ENCODE data around the gene GSG1L. TPM values are rescaled to one million over a fixed set of nuclear protein-coding genes. Genes with fewer than 3 reads are reported as not detected.

The GSG1L gene
- total RNA-seq, 2 experiments from 2014 or later = not detected

DNA sequence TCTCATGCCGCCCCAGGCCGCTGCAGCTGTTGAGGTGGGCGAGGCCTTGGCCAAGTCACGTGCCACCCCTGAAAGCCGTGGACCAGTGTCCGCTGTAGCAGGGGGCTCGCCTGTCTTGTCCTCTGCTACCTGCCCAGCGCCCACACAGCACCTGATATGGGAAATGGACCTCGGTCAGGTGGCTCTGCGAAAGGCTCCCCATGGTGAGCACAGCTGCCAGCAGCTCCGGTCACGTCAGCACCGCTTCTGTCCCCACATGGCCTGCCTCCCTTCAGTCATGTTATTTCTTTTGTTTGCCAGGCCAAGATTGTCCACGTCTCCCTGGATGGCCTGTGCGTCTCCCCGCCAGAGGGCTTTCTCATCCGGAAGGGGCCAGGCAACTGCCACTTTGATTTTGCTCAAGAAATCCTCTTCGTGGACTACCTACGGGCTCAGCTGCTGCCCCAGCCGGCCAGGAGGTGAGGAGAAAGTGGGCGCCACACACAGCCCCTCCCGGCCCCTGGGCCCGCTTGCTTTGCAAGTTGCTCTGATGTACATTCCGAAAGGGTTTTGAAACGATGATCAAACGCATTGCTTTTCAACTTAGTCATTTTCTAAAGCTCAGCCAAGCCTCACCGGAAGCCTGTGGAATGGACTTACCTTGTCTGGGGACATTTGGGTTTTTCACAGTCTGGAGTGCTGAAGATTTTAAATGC lies 293.8 kb downstream of the GSG1L start:
- no peak for ATAC-seq
- H3K4me3 Mint-ChIP-seq = no peak overlapping the region
- H3K9me3 Mint-ChIP-seq = no peaks in the 10 kb centered on the region
- peaks cover 4% of the 10 kb centered on the region for H3K36me3 Mint-ChIP-seq (ENCODE audit: low read depth)
- H3K4me1 Mint-ChIP-seq (ENCODE audit: low read depth) = no peaks in the 10 kb centered on the region
- intact Hi-C loops (cut with micrococcal nuclease) = no loop called here
- no peaks in the 10 kb centered on the region for H3K27me3 Mint-ChIP-seq
- ChIA-PET CTCF (no interaction called here), POLR2A (no interaction called here)
- DNase-seq = no peak
- no peak overlapping the region for H3K27ac Mint-ChIP-seq
- TF ChIP-seq, protein P1, sequence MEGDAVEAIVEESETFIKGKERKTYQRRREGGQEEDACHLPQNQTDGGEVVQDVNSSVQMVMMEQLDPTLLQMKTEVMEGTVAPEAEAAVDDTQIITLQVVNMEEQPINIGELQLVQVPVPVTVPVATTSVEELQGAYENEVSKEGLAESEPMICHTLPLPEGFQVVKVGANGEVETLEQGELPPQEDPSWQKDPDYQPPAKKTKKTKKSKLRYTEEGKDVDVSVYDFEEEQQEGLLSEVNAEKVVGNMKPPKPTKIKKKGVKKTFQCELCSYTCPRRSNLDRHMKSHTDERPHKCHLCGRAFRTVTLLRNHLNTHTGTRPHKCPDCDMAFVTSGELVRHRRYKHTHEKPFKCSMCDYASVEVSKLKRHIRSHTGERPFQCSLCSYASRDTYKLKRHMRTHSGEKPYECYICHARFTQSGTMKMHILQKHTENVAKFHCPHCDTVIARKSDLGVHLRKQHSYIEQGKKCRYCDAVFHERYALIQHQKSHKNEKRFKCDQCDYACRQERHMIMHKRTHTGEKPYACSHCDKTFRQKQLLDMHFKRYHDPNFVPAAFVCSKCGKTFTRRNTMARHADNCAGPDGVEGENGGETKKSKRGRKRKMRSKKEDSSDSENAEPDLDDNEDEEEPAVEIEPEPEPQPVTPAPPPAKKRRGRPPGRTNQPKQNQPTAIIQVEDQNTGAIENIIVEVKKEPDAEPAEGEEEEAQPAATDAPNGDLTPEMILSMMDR (IDR thresholded peaks at IDR 0.05) = no peak

DNA sequence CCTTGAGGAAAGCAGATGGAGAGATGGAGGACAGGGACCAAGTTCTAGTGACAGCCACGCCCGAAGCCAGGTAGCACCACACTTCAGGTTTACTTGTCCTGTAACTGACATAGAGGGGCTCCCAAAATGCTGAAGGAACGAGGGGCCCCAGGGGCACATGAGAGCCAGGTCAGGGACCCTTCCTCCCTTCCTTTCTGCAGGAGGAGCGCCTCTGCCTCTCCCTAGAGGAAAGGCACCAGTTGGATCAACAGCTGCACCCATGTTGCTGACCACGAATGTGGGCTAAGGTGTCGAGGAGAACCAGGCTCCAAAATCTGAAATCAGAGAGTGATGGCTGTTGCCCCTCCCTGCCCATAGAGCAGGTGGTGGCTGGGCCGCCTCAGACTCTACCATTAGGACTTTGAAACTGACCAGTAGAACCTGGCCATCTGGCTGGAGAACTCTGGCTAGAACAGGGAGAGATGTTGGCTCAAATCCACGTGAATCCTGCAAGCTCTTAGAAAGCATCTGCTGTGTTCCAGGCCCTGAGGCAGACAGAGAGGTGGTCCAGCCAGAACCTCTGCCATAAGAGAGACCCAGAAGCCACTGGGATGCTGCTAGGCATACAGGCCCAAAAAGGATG lies 294.8 kb downstream of the GSG1L start:
- TF ChIP-seq, protein P1 (IDR thresholded peaks at IDR 0.05) = no peak
- H3K36me3 Mint-ChIP-seq (ENCODE audit: low read depth) = peaks cover 6% of the 10 kb centered on the region
- no peak overlapping the region for H3K27ac Mint-ChIP-seq
- DNase-seq (no peak), ATAC-seq (no peak)
- H3K27me3 Mint-ChIP-seq = no peaks in the 10 kb centered on the region
- ChIA-PET POLR2A (no interaction called here), CTCF (no interaction called here)
- H3K4me3 Mint-ChIP-seq = no peak overlapping the region
- no peaks in the 10 kb centered on the region for H3K9me3 Mint-ChIP-seq
- intact Hi-C loops (cut with micrococcal nuclease) = no loop called here
- H3K4me1 Mint-ChIP-seq (ENCODE audit: low read depth) = no peaks in the 10 kb centered on the region

DNA sequence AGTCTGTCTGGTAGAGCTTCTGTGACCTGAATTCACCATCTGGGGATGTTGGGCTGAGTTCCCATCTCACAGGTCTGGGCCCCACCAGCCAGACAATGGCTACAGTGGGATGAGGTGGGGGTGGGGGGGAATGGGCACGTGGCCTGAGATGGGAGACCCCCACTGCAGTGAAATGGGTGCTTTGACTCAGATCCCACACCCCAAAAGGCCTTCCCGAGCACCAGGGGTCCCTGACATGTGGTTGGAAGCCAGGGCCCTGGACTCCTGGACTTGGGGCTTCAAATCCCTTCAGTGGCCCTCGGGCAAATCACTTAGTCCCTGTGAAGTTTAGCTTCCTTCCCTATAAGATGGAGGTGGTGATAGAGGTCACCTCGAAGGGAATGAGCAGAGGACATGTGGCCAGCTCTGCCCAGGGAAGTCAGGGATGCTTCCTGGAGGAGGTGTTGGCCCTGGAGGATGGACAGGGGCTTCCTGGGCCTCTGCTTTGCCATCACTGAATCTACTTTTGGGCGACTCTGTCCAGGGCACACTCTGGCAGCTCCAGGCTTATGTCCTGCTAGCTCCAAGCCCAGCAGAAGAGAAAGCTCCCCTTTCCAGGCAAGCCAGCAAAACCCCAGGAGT lies 295.4 kb downstream of the GSG1L start:
- intact Hi-C loops (cut with micrococcal nuclease) = no loop called here
- H3K4me3 Mint-ChIP-seq = no peak overlapping the region
- H3K27me3 Mint-ChIP-seq = no peaks in the 10 kb centered on the region
- no peaks in the 10 kb centered on the region for H3K9me3 Mint-ChIP-seq
- POLR2A ChIA-PET = no interaction called here
- CTCF ChIA-PET = interaction anchor here (1.3 kb wide), 1 partner anchor 12 kb away, joined by 3 read pairs; no protein-coding TSS in a partner anchor
- no peaks in the 10 kb centered on the region for H3K4me1 Mint-ChIP-seq (ENCODE audit: low read depth)
- peaks cover 7% of the 10 kb centered on the region for H3K36me3 Mint-ChIP-seq (ENCODE audit: low read depth)
- H3K27ac Mint-ChIP-seq = no peak overlapping the region
- TF ChIP-seq, protein P1 (IDR thresholded peaks at IDR 0.05) = no peak
- no peak for DNase-seq
- no peak for ATAC-seq

DNA sequence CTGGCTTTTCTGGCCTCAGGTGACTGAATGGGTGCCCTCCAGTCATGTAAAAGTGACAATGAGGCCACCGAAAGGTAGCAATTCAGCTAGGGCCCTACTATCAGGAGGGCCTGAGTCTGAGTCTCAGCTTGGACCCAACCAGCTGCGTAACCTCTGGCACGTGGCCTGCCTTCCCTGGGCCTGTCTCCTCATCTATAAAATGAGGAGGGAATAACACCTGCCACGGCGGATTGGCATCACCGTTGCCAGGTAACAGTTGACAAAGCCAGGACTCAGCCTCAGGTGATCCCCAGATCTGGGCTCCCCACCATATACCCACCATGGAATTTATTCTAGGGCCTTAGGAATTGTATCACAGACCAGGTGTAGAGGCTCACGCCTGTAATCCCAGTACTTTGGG lies 296.4 kb downstream of the GSG1L start:
- Mint-ChIP-seq H3K27ac (no peak overlapping the region), H3K36me3 (ENCODE audit: low read depth) (peaks cover 9% of the 10 kb centered on the region), H3K4me1 (ENCODE audit: low read depth) (no peaks in the 10 kb centered on the region), H3K9me3 (no peaks in the 10 kb centered on the region), H3K4me3 (no peak overlapping the region), H3K27me3 (no peaks in the 10 kb centered on the region)
- intact Hi-C loops (cut with micrococcal nuclease) = no loop called here
- no peak for ATAC-seq
- ChIA-PET POLR2A (no interaction called here), CTCF (interaction anchor here (1.3 kb wide), 1 partner anchor 13 kb away, joined by 3 read pairs; no protein-coding TSS in a partner anchor)
- no peak for DNase-seq
- TF ChIP-seq, protein P1 (IDR thresholded peaks at IDR 0.05) = no peak

Data from activated CD8-positive, alpha-beta T cell treated with anti-CD3 and anti-CD28 coated beads for 36 hours (primary cell).